Measurements from ENCODE around the gene CLIC5.

DNA sequence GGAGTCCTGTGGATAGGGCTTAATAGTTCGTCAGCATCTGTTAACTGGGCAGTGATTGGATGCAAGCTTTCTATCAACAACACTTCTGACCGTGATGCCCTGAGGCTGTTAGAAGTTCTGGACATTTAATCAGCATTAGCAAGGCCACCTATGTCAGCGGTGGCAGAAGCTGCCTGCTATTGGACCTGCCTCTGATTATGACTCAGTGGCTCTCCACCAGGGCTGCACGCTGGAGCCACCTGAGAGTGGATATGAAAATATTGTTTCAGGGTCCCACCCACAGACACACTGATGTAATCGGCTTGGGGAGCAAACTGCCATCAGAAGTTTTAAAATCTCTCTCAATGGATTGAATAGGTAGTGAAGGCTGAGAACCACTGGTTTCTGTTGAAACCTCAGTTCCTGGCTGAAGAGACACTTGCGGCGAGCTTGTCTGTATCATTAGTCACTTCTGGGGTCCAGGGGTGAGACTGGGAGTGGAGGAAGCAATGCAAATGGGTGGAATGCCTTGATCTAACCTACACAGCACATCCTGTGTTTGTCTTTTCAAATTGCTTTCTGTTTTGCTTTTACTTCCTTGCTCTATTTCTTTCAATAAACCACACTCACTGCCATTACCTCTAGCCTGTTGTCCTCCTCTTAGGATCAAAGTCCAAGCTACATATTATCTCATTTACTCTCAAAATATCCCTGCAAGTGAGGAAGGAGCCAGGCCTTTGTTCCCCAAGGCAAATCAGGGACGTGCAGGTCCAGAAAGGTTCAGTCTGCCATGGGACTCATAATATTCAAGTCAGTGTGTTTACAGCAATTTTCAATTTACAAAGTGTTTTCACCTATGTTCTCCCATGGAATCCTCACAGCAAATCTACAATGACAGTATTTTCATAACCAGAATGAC is 4.2 kb downstream of the CLIC5 start:
- no peak for TF ChIP-seq POLR2A (IDR thresholded peaks at IDR 0.05; ENCODE audit: low read length)
- no peak for TF ChIP-seq GATA1 (IDR thresholded peaks at IDR 0.05; ENCODE audit: low read depth, low read length)
